H9 (cell line): Measurements from ENCODE around the gene MYH11. TPM values are rescaled to one million over a fixed set of nuclear protein-coding genes. Genes with fewer than 3 reads are reported as not detected.

ENCODE experiments used
- DNase-seq: peaks from one replicate; pipeline ENCODE4 v3.0.0-alpha.2; 2017
- H2AFZ ChIP-seq: one replicate; pipeline ENCODE4 v1.6.1; 2013; ENCODE audit warnings: mild to moderate bottlenecking, low read length, control low read depth, moderate library complexity
- H2AK5ac ChIP-seq: 2 replicates; pipeline ENCODE4 v1.6.1; 2013; ENCODE audit warnings: low read length, control low read depth, mixed read lengths; ENCODE audit not compliant: insufficient read length
- H2BK120ac ChIP-seq: one replicate; pipeline ENCODE4 v1.6.1; 2013; ENCODE audit warnings: low read depth, mild to moderate bottlenecking, low read length, control low read depth, inconsistent platforms; ENCODE audit not compliant: poor library complexity, severe bottlenecking
- H2BK12ac ChIP-seq: 2 replicates; pipeline ENCODE4 v1.6.1; 2013; ENCODE audit warnings: low read length, control low read depth, mixed read lengths, low read depth; ENCODE audit not compliant: insufficient read length
- H2BK15ac ChIP-seq: 2 replicates; pipeline ENCODE4 v1.6.1; 2013; ENCODE audit warnings: low read depth, low read length, control low read depth
- H2BK20ac ChIP-seq: one replicate; pipeline ENCODE4 v1.6.1; 2013; ENCODE audit warnings: low read depth, mild to moderate bottlenecking, low read length, control low read depth, inconsistent platforms; ENCODE audit not compliant: poor library complexity, severe bottlenecking
- H2BK5ac ChIP-seq: 2 replicates; pipeline ENCODE4 v1.6.1; 2013; ENCODE audit warnings: low read length, control low read depth, mixed read lengths; ENCODE audit not compliant: insufficient read length
- H3K14ac ChIP-seq: 2 replicates; pipeline ENCODE4 v1.6.1; 2013; ENCODE audit warnings: low read length, control low read depth; ENCODE audit not compliant: insufficient read depth
- H3K18ac ChIP-seq: 2 replicates; pipeline ENCODE4 v1.6.1; 2013; ENCODE audit warnings: low read depth, mild to moderate bottlenecking, mixed read lengths, low read length, control low read depth; ENCODE audit not compliant: insufficient read length
- H3K23ac ChIP-seq: 2 replicates; pipeline ENCODE4 v1.6.1; 2013; ENCODE audit warnings: low read length, control low read depth, mixed read lengths, low read depth; ENCODE audit not compliant: insufficient read length
- H3K23me2 ChIP-seq: 2 replicates; pipeline ENCODE4 v1.6.1; 2013; ENCODE audit warnings: low read depth, mild to moderate bottlenecking, mixed read lengths, low read length, control low read depth; ENCODE audit not compliant: insufficient read length, poor library complexity, severe bottlenecking
- H3K27ac ChIP-seq: 2 replicates; pipeline ENCODE4 v1.5.1; 2013; ENCODE audit warnings: low read length, control low read depth, mixed read lengths, low read depth; ENCODE audit not compliant: insufficient read length
- H3K27me3 ChIP-seq: 2 replicates; pipeline ENCODE4 v1.6.1; 2013; ENCODE audit warnings: low read length, control low read depth, inconsistent platforms; ENCODE audit not compliant: insufficient read depth
- H3K4ac ChIP-seq: 2 replicates; pipeline ENCODE4 v1.6.1; 2013; ENCODE audit warnings: low read depth, mild to moderate bottlenecking, control low read depth, inconsistent platforms, low read length, moderate library complexity
- H3K4me1 ChIP-seq: 2 replicates; pipeline ENCODE4 v1.6.1; 2013; ENCODE audit warnings: low read length, control low read depth, inconsistent platforms; ENCODE audit not compliant: insufficient read depth
- H3K4me2 ChIP-seq: 2 replicates; pipeline ENCODE4 v1.6.1; 2013; ENCODE audit warnings: low read length, control low read depth, mixed read lengths; ENCODE audit not compliant: insufficient read length, insufficient read depth
- H3K56ac ChIP-seq: 2 replicates; pipeline ENCODE4 v1.6.1; 2013; ENCODE audit warnings: low read depth, mild to moderate bottlenecking, mixed read lengths, low read length, control low read depth; ENCODE audit not compliant: insufficient read length
- H3K79me1 ChIP-seq: 2 replicates; pipeline ENCODE4 v1.6.1; 2013; ENCODE audit warnings: low read depth, mild to moderate bottlenecking, moderate library complexity, low read length, control low read depth, inconsistent platforms; ENCODE audit not compliant: insufficient read depth, poor library complexity, severe bottlenecking
- H3K79me2 ChIP-seq: 2 replicates; pipeline ENCODE4 v1.6.1; 2013; ENCODE audit warnings: low read length, control low read depth, inconsistent platforms; ENCODE audit not compliant: insufficient read depth
- H3K9ac ChIP-seq: 2 replicates; pipeline ENCODE4 v1.6.1; 2013; ENCODE audit warnings: low read length, control low read depth, mixed read lengths; ENCODE audit not compliant: insufficient read length; ENCODE audit errors: extremely low read depth
- H3K9me3 ChIP-seq: one replicate; pipeline ENCODE4 v1.6.1; 2013; ENCODE audit warnings: low read depth, low read length, inconsistent platforms; ENCODE audit not compliant: control insufficient read depth
- H3T11ph ChIP-seq: one replicate; pipeline ENCODE4 v1.6.1; 2013; ENCODE audit warnings: mild to moderate bottlenecking, low read length, control low read depth, inconsistent platforms
- H4K20me1 ChIP-seq: one replicate; pipeline ENCODE4 v1.6.1; 2013; ENCODE audit not compliant: control insufficient read depth, insufficient read length, insufficient read depth
- H4K5ac ChIP-seq: 2 replicates; pipeline ENCODE4 v1.6.1; 2013; ENCODE audit warnings: low read depth, mild to moderate bottlenecking, mixed read lengths, low read length, control low read depth; ENCODE audit not compliant: insufficient read length
- H4K8ac ChIP-seq: replicated peaks from 2 replicates; pipeline ENCODE4 v1.6.1; 2013; ENCODE audit warnings: low read length, control low read depth, mixed read lengths, low read depth; ENCODE audit not compliant: insufficient read length
- H4K91ac ChIP-seq: 2 replicates; pipeline ENCODE4 v1.6.1; 2013; ENCODE audit warnings: low read depth, mild to moderate bottlenecking, moderate library complexity, mixed read lengths, low read length, control low read depth; ENCODE audit not compliant: insufficient read length
- H3K27ac Mint-ChIP-seq, 3 experiments: 2 replicates in 2 of 3; 3 replicates in 1 of 3; pipeline ENCODE4 v1.8.0; 2020 to 2021; ENCODE audit warnings: mixed read lengths in 3 of 3, mild to moderate bottlenecking in 1 of 3, moderate library complexity in 1 of 3
- H3K27me3 Mint-ChIP-seq: 2 replicates; pipeline ENCODE4 v1.8.0; 2021; ENCODE audit warnings: low read depth, mild to moderate bottlenecking, moderate library complexity, mixed read lengths
- H3K36me3 Mint-ChIP-seq, 3 experiments: 2 replicates in 2 of 3; 3 replicates in 1 of 3; pipeline ENCODE4 v1.8.0; 2020 to 2021; ENCODE audit warnings: low read depth in 3 of 3, mixed read lengths in 3 of 3; ENCODE audit not compliant: insufficient read depth in 1 of 3
- H3K4me1 Mint-ChIP-seq, 2 experiments: 2 replicates each; pipeline ENCODE4 v1.8.0; 2020; ENCODE audit warnings: mixed read lengths in 2 of 2
- H3K4me3 Mint-ChIP-seq, 2 experiments: 2 replicates in 1 of 2; 3 replicates in 1 of 2; pipeline ENCODE4 v1.8.0; 2020 to 2021; ENCODE audit warnings: mild to moderate bottlenecking in 2 of 2, mixed read lengths in 2 of 2, moderate library complexity in 1 of 2
- H3K9me3 Mint-ChIP-seq, 2 experiments: 2 replicates in 1 of 2; 3 replicates in 1 of 2; pipeline ENCODE4 v1.8.0; 2020; ENCODE audit warnings: mild to moderate bottlenecking in 2 of 2, mixed read lengths in 2 of 2, moderate library complexity in 1 of 2
- WGBS: extraction: QIAGEN DNeasy Blood & Tissue Kit; methylation state at CpG from one replicate; pipeline ENCODE4 v1.1.7; 2013; ENCODE audit warnings: missing lambda C conversion rate, low lambda C conversion rate, mixed read lengths; ENCODE audit not compliant: insufficient read length; ENCODE audit errors: extremely low coverage; 5-methylcytosine and 5-hydroxymethylcytosine counted together
- total RNA-seq: library from RNA; stranded (reverse); gene quantifications from 2 replicates; pipeline ENCODE4 v1.2.1, GENCODE V29; 2021
- TF ChIP-seq, protein P1 (sequence below): fragments of 200-600 bp; sonication (generic); conservative IDR thresholded peaks from 3 replicates; pipeline ENCODE4 v1.8.0; 2021; ENCODE audit warnings: antibody characterized with exemption, mild to moderate bottlenecking

Gene MYH11
- total RNA-seq, 1 experiment from 2014 or later = 0.42 TPM

DNA sequence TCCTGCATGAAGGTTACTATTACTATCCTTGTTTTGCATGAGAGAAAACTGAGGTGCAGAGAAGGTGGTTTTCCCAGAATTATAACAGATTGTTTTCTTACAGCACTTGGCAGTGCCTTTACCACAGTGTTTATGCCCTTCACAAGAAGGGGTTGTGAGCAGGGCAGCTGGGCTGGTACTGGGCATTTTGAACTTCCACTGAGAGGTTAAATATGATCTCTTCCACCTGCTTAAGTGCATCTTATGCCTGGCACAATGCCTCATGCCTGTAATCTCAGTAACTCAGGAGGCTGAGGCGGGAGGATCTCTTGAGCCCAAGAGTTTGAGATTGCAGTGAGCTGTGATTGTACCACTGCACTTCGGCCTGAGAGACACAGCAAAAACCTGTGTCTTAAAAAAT is 170.5 kb downstream of the MYH11 start:
- whole genome bisulfite sequencing = no CpG with 5 or more reads among the region's 2 CpGs
- Histone ChIP-seq H2AK5ac (no peak overlapping the region), H3T11ph (no peak overlapping the region), H3K9me3 (no peaks in the 10 kb centered on the region), H2BK12ac (no peak overlapping the region), H4K91ac (no peak overlapping the region), H3K4ac (no peak overlapping the region), H2BK20ac (no peak overlapping the region), H3K27ac (no peak overlapping the region), H3K9ac (no peak overlapping the region), H3K4me1 (no peaks in the 10 kb centered on the region), H3K56ac (no peak overlapping the region), H2BK5ac (no peak overlapping the region), H2BK120ac (no peak overlapping the region), H2BK15ac (no peak overlapping the region), H3K4me2 (no peak overlapping the region), H3K79me1 (no peaks in the 10 kb centered on the region), H3K14ac (no peak overlapping the region), H3K79me2 (no peaks in the 10 kb centered on the region), H4K8ac (no peak overlapping the region), H3K18ac (no peak overlapping the region), H3K23me2 (no peaks in the 10 kb centered on the region), H4K20me1 (no peaks in the 10 kb centered on the region), H4K5ac (no peak overlapping the region), H3K23ac (no peak overlapping the region), H2AFZ (no peak overlapping the region), H3K27me3 (no peaks in the 10 kb centered on the region)
- TF ChIP-seq, protein P1, sequence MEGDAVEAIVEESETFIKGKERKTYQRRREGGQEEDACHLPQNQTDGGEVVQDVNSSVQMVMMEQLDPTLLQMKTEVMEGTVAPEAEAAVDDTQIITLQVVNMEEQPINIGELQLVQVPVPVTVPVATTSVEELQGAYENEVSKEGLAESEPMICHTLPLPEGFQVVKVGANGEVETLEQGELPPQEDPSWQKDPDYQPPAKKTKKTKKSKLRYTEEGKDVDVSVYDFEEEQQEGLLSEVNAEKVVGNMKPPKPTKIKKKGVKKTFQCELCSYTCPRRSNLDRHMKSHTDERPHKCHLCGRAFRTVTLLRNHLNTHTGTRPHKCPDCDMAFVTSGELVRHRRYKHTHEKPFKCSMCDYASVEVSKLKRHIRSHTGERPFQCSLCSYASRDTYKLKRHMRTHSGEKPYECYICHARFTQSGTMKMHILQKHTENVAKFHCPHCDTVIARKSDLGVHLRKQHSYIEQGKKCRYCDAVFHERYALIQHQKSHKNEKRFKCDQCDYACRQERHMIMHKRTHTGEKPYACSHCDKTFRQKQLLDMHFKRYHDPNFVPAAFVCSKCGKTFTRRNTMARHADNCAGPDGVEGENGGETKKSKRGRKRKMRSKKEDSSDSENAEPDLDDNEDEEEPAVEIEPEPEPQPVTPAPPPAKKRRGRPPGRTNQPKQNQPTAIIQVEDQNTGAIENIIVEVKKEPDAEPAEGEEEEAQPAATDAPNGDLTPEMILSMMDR = no peak
- no peaks in the 10 kb centered on the region for H3K9me3 Mint-ChIP-seq
- no peak overlapping the region for H3K4me3 Mint-ChIP-seq
- DNase-seq = no peak
- peak overlapping the region in 1 of 3 experiments; percentile 72; a peak in 1 of 7 replicates for H3K27ac Mint-ChIP-seq
- peaks cover 13 to 38% (median 36%) of the 10 kb centered on the region in 3 experiments; a peak in 6 of 7 replicates for H3K36me3 Mint-ChIP-seq
- peaks cover 0 to 2% of the 10 kb centered on the region in 2 experiments; a peak in 2 of 4 replicates for H3K4me1 Mint-ChIP-seq
- no peaks in the 10 kb centered on the region for H3K27me3 Mint-ChIP-seq
